Sigmoid colon (tissue), 7 donors: ENCODE data around the gene ZNF682. TPM values are rescaled to one million over a fixed set of nuclear protein-coding genes. Genes with fewer than 3 reads are reported as not detected.
"Not testable (repeated sequence)": the region's sequence is repeated elsewhere in the genome, so short reads cannot be mapped to it uniquely, and the experiment has no call there.

Experiments used
- DNase-seq: peaks from one replicate; pipeline ENCODE4 v3.0.0-alpha.2; 2019
- H3K27ac ChIP-seq, 4 donors: fragments of 200-600 bp; sonication (generic); one replicate each; pipeline ENCODE4 v1.5.1; 2016 to 2019; ENCODE audit warnings: mild to moderate bottlenecking in 1 of 4
- H3K27me3 ChIP-seq, 3 donors: fragments of 200-600 bp; sonication (generic); one replicate each; pipeline ENCODE4 v1.5.1; 2019; ENCODE audit warnings: mild to moderate bottlenecking in 1 of 3
- H3K36me3 ChIP-seq, 4 donors: fragments of 200-600 bp; sonication (generic); one replicate each; pipeline ENCODE4 v1.5.1; 2016 to 2019
- H3K4me1 ChIP-seq, 4 donors: fragments of 200-600 bp; sonication (generic); one replicate each; pipeline ENCODE4 v1.5.1; 2017 to 2019
- H3K4me3 ChIP-seq, 4 donors: fragments of 200-600 bp; sonication (generic); one replicate each; pipeline ENCODE4 v1.5.1; 2017 to 2019; ENCODE audit warnings: mild to moderate bottlenecking in 2 of 4, moderate library complexity in 1 of 4
- H3K9me3 ChIP-seq, 4 donors: fragments of 200-600 bp in 3 of 4; sonication (generic) in 3 of 4; one replicate each; pipeline versions ENCODE4 v1.5.1 to v1.6.1; 2013 to 2019
- CTCF ChIP-seq, 4 experiments: fragments of 450-650 bp in 3 of 4; fragments of 200-600 bp in 1 of 4; IDR thresholded peaks; one replicate each; pipeline ENCODE4 v1.5.1; 2016 to 2019; ENCODE audit warnings: antibody characterized with exemption in 4 of 4, mild to moderate bottlenecking in 3 of 4, moderate library complexity in 2 of 4
- EP300 ChIP-seq, 4 donors: sonication (generic); formaldehyde crosslinking; IDR thresholded peaks; one replicate each; pipeline ENCODE4 v1.6.1; 2017; ENCODE audit warnings: antibody characterized with exemption in 4 of 4
- POLR2A ChIP-seq, 2 donors: fragments of 450-650 bp; IDR thresholded peaks; one replicate each; pipeline ENCODE4 v1.6.1; 2016; ENCODE audit warnings: antibody characterized with exemption in 2 of 2, mild to moderate bottlenecking in 2 of 2, moderate library complexity in 2 of 2
- POLR2AphosphoS5 ChIP-seq, 4 donors: sonication (generic); formaldehyde crosslinking; IDR thresholded peaks; one replicate each; pipeline ENCODE4 v1.6.1; 2017; ENCODE audit warnings: antibody characterized with exemption in 4 of 4
- WGBS, 2 donors: extraction: QIAGEN DNeasy Blood & Tissue Kit; methylation state at CpG; one replicate each; pipeline ENCODE4 v1.1.7; 2013; 5-methylcytosine and 5-hydroxymethylcytosine counted together
- intact Hi-C: fragments of 100-400 bp; cut with DNase I; formaldehyde crosslinking; loops from one replicate; pipeline ENCODE4 v1.15.1; 2023
- polyA plus RNA-seq, 3 donors: library from polyadenylated mRNA; stranded (reverse); fragments of 200-250 nt; gene quantifications; one replicate each; pipeline ENCODE4 v1.2.3, GENCODE V29; 2013
- total RNA-seq, 4 donors: library from RNA; depleted of rRNA; stranded (reverse); fragments of >200 nt; gene quantifications; one replicate each; pipeline ENCODE4 v1.1.0, GENCODE V29; 2016
- donor health status: healthy with polysubstance abuse.
- donor health status: Bipolar disorder and iron deficiency.
- donor health status: healthy.

The ZNF682 gene
- total and polyA plus RNA-seq, 7 donors, result 0.69 to 3.0 (median 1.8) TPM

DNA sequence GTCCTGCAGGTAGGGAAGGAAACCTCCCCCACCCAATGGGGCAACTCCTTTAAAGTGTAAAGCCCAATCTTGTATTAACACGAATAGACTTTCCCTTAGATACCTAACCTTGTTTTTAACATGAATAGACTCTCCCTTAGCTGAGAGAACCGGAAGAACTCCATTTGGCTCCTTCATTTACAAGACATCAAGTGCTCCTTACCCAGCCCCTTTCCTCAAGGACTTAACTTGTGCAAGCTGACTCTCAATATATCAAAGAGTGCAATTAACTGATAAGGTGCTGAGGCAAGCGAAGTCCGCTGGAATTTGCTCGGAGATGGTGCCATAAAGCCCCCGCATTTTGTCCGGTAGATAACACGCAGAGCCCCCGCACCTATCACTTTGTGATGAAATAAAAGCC, 28.6 kb upstream of the ZNF682 start:
- intact Hi-C loops, result no loop called here
- H3K4me1 ChIP-seq, result no peaks in the 10 kb centered on the region
- 13 to 22% methylated on average over 9 of the region's 9 CpGs for WGBS, 2 donors
- H3K27me3 ChIP-seq, result peaks cover 0 to 20% (median 0%) of the 10 kb centered on the region in 3 donors
- no peak overlapping the region for H3K27ac ChIP-seq
- no peak for DNase-seq
- no peak overlapping the region for H3K4me3 ChIP-seq
- no peaks in the 10 kb centered on the region for H3K36me3 ChIP-seq
- H3K9me3 ChIP-seq, result no peaks in the 10 kb centered on the region
- TF ChIP-seq POLR2AphosphoS5 (IDR thresholded peaks at IDR 0.05), result no peak

DNA sequence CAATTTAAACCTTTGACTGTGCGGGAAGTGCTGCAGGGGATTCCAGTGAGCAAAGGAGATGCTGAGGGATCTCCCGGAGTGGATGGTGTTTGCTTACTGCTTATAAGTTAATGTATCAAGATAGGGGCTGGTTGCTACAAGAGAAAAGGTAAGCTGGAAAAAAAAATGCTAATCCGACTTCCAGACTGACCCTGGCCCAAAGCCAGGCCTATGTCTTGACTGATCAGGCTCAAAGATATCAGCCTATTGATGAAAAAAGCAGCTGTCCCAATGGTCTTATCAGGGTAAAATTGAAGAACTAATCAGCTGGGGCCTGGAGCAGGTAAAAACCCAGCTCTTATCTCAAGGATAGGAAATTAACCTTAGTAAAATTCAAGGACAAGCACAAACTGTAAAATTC, 27.6 kb upstream of the ZNF682 start:
- 61 to 63% methylated on average over 3 of the region's 3 CpGs for WGBS, 2 donors
- Histone ChIP-seq H3K4me3 (no peak overlapping the region), H3K36me3 (no peaks in the 10 kb centered on the region), H3K9me3 (no peaks in the 10 kb centered on the region), H3K27ac (no peak overlapping the region), H3K27me3 (peaks cover 0 to 20% (median 0%) of the 10 kb centered on the region in 3 donors), H3K4me1 (no peaks in the 10 kb centered on the region)
- intact Hi-C loops, result no loop called here
- no peak for DNase-seq
- TF ChIP-seq POLR2AphosphoS5 (IDR thresholded peaks at IDR 0.05), result no peak
- no peak for TF ChIP-seq POLR2A (IDR thresholded peaks at IDR 0.05)
- TF ChIP-seq EP300 (IDR thresholded peaks at IDR 0.05), result no peak
- TF ChIP-seq CTCF (IDR thresholded peaks at IDR 0.05), result no peak

DNA sequence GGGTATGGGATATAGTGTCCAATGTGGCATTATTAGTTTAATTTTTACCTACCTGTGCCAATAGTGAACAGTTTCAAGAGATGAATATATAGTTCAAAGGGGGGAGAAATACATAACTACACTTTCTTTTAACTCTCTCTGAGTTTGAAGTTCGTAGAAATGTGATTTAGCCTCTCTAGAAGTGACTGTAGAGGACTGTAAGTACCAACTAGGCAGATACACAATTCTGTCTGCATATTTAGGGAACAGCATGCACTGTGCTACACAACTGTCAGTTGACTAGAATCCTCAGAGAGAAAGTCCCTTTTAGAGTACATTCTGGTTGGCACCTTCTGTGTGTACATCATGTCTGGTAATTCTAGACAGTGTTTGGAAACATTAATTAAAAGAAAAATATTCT, 21.0 kb upstream of the ZNF682 start:
- intact Hi-C loops, result no loop called here
- H3K27ac ChIP-seq, result no peak overlapping the region
- TF ChIP-seq CTCF (IDR thresholded peaks at IDR 0.05), result no peak
- no peak for TF ChIP-seq POLR2AphosphoS5 (IDR thresholded peaks at IDR 0.05)
- no peak for TF ChIP-seq POLR2A (IDR thresholded peaks at IDR 0.05)
- no peak for TF ChIP-seq EP300 (IDR thresholded peaks at IDR 0.05)
- H3K4me1 ChIP-seq, result no peaks in the 10 kb centered on the region
- H3K4me3 ChIP-seq, result no peak overlapping the region
- no peaks in the 10 kb centered on the region for H3K9me3 ChIP-seq
- WGBS, 2 donors, result 51 to 68% methylated on average over 1 of the region's 1 CpG
- no peaks in the 10 kb centered on the region for H3K27me3 ChIP-seq
- DNase-seq, result no peak
- H3K36me3 ChIP-seq, result no peaks in the 10 kb centered on the region

- H3K4me3 ChIP-seq, H3K9me3 ChIP-seq, DNase-seq, H3K27me3 ChIP-seq, H3K36me3 ChIP-seq, H3K27ac ChIP-seq, H3K4me1 ChIP-seq: not testable (repeated sequence)
- intact Hi-C loops, result loop anchor here (10.0 kb wide), 2 partner anchors 154 to 366 kb away; partner anchors contain the start of gene ZNF93
These were observed 19.4 kb upstream of the ZNF682 start for GRCh38 chr19:20058738-20059137.

DNA sequence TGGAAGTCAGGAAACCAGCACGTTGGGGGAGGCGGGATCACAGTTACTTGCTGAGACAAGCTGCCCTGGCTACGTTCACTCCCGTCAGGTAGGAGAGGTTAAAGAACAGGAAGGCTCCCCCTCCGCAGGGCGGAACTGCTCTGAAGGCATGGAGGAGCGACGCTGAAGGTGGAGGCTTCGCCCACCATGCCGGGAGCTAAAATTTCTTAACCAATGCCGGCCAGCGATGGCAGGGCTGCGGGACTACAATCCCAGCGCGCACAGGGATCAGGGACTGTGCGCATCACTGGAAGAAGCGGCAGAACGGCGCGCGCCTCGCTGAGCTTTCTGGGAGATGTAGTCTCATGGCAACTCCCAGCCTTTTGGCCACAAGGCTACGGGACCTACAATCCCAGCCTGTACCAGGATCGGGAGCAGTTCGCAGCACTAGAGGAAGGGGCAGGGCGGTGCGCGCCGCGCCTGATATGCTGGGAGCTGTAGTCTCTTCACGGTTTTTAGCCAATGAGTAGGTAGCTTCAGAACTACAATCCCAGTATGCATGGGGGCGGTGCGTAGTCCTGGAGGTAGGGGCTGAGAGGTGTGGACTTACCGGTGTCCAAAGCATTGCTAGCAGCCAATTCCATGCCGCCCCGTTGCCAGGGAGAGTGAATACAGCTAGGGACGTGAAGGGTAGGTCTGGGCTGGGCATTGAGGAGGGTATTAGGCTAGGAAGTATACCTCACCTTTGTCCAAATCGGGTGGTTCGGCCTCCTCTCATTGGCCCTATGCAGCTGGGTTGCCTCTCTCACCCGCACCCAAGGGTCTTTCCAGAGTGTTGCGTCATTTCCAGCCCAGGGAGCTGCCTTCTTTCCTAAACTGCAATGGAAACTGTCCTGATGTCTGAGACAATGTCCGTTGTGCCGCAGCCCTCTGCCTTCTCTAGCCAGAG, 12.8 kb upstream of the ZNF682 start:
- no peaks in the 10 kb centered on the region for H3K36me3 ChIP-seq
- no peaks in the 10 kb centered on the region for H3K9me3 ChIP-seq
- H3K4me1 ChIP-seq, result peaks cover 0 to 14% (median 6%) of the 10 kb centered on the region in 4 donors
- peak overlapping the region; percentile 76 to 81 (median 80) for H3K27ac ChIP-seq
- H3K4me3 ChIP-seq, result peak overlapping the region; percentile 56 to 69 (median 64)
- 1% methylated on average over 43 of the region's 43 CpGs for WGBS, 2 donors
- DNase-seq, result peak; percentile 98
- TF ChIP-seq POLR2AphosphoS5 (IDR thresholded peaks at IDR 0.05) (peak; percentile 39 to 70 (median 60)), CTCF (IDR thresholded peaks at IDR 0.05) (no peak)
- intact Hi-C loops, result loop anchor here (2.0 to 10.0 kb wide), 4 partner anchors 13 to 373 kb away; partner anchors contain the start of genes ZNF682 and ZNF93
- no peaks in the 10 kb centered on the region for H3K27me3 ChIP-seq

DNA sequence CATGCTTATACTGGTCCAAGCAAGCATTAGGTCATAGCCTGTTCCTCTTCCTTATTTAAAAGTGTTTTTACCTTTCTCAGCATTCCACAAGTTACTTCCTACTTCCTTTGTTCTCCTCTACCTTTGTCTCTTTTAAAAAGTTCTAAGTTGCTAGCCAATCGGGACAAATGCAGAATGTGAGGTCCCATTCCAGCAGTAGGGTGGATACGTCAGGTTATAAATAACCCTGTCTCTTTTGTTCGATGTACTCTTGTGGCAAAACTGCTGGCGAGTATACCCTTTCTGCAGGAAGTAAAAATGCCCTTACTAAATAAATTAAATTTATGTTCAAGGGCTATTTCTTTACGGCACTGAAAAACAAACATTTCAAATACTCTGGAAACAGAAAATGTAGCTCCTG, 6.4 kb upstream of the ZNF682 start:
- 37 to 53% methylated on average over 5 of the region's 5 CpGs for WGBS, 2 donors

More for the DNA sequence above, 6.4 kb upstream of the ZNF682 start:
- H3K36me3 ChIP-seq, H3K27ac ChIP-seq, DNase-seq, H3K27me3 ChIP-seq, H3K9me3 ChIP-seq, intact Hi-C loops, H3K4me3 ChIP-seq, H3K4me1 ChIP-seq: not testable (repeated sequence)
